NT2/D1 (cell line): Measurements from ENCODE around the gene ERH.
"Not testable (repeated sequence)": the region's sequence is repeated elsewhere in the genome, so short reads cannot be mapped to it uniquely, and the experiment has no call there.

Source experiments
- YY1 ChIP-seq: IDR thresholded peaks from 2 replicates; pipeline ENCODE4 v1.6.1; 2011; ENCODE audit not compliant: insufficient read length, insufficient read depth
- ZNF274 ChIP-seq: IDR thresholded peaks from 2 replicates; pipeline ENCODE4 v1.6.1; 2011; ENCODE audit warnings: mild to moderate bottlenecking, low read depth, low read length

DNA sequence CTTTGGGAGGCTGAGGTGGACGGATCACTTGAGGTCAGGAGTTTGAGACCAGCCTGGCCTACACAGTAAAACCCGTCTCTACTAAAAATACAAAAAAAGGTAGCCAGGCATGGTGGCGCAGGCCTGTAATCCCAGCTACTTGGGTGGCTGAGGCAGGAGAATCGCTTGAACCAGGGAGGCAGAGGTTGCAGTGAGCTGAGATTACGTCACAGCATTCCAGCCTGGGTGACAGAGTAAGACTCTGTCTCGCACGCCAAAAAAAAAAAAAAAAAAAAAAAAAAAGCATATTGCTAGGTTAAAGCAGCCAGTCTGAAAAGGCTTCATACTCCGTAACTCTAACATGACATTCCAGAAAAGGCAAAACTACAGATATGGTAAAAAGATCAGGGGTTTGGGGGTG lies 6.7 kb downstream of the ERH start:
- TF ChIP-seq ZNF274, YY1: not testable (repeated sequence)
